Activated T-cell treated with anti-CD3 and anti-CD28 coated beads, Interleukin-2, amount 50 U/mL, for 24 hours (primary cell): Measurements from ENCODE around the gene CRKL.
A peak's percentile ranks its signal among the peaks of the same experiment; 100 is the strongest.
"Not testable (repeated sequence)": the region's sequence is repeated elsewhere in the genome, so short reads cannot be mapped to it uniquely, and the experiment has no call there.

ENCODE experiments used
- DNase-seq: peaks from one replicate; pipeline ENCODE4 v3.0.0-alpha.2; 2020
- H3K27ac Mint-ChIP-seq: 2 replicates; pipeline ENCODE4 v1.8.0; 2020; ENCODE audit warnings: mild to moderate bottlenecking, mixed read lengths
- H3K27me3 Mint-ChIP-seq: 2 replicates; pipeline ENCODE4 v1.8.0; 2020; ENCODE audit warnings: mixed read lengths
- H3K36me3 Mint-ChIP-seq: 2 replicates; pipeline ENCODE4 v1.8.0; 2020; ENCODE audit warnings: low read depth, mixed read lengths
- H3K4me1 Mint-ChIP-seq: 2 replicates; pipeline ENCODE4 v1.8.0; 2020; ENCODE audit warnings: low read depth, mixed read lengths
- H3K4me3 Mint-ChIP-seq: 2 replicates; pipeline ENCODE4 v1.8.0; 2020; ENCODE audit warnings: mild to moderate bottlenecking, moderate library complexity, mixed read lengths
- H3K9me3 Mint-ChIP-seq: 2 replicates; pipeline ENCODE4 v1.8.0; 2020; ENCODE audit warnings: mixed read lengths

Gene CRKL

GRCh38 chr22:20909543-20910303 is 7.5 kb upstream of the CRKL start:
- Mint-ChIP-seq H3K4me1 (peaks cover 5% of the 10 kb centered on the region), H3K4me3 (no peak overlapping the region), H3K27ac (no peak overlapping the region), H3K27me3 (no peaks in the 10 kb centered on the region), H3K9me3 (no peaks in the 10 kb centered on the region), H3K36me3 (no peaks in the 10 kb centered on the region)
- no peak for DNase-seq

GRCh38 chr22:20912494-20912893 is 4.7 kb upstream of the CRKL start:
- no peaks in the 10 kb centered on the region for H3K27me3 Mint-ChIP-seq
- H3K27ac Mint-ChIP-seq = no peak overlapping the region
- peaks cover 12% of the 10 kb centered on the region for H3K4me1 Mint-ChIP-seq
- H3K9me3 Mint-ChIP-seq = no peaks in the 10 kb centered on the region
- H3K36me3 Mint-ChIP-seq = no peaks in the 10 kb centered on the region
- no peak for DNase-seq
- H3K4me3 Mint-ChIP-seq = no peak overlapping the region

GRCh38 chr22:20918663-20919218 is 1.5 kb downstream of the CRKL start:
- DNase-seq = no peak

GRCh38 chr22:20919718-20920117 is 2.5 kb downstream of the CRKL start:
- peaks cover 48% of the 10 kb centered on the region for H3K4me1 Mint-ChIP-seq
- no peaks in the 10 kb centered on the region for H3K27me3 Mint-ChIP-seq
- DNase-seq = no peak
- peak overlapping the region; percentile 67 for H3K27ac Mint-ChIP-seq
- H3K36me3 Mint-ChIP-seq = peaks cover 53% of the 10 kb centered on the region
- no peaks in the 10 kb centered on the region for H3K9me3 Mint-ChIP-seq
- H3K4me3 Mint-ChIP-seq = peak overlapping the region; percentile 99

More at GRCh38 chr22:20918663-20919218, 1.5 kb downstream of the CRKL start:
- H3K27me3 Mint-ChIP-seq = no peaks in the 10 kb centered on the region
- H3K36me3 Mint-ChIP-seq = peaks cover 44% of the 10 kb centered on the region
- H3K4me1 Mint-ChIP-seq = peaks cover 39% of the 10 kb centered on the region
- H3K4me3 Mint-ChIP-seq = peak overlapping the region; percentile 99
- H3K27ac Mint-ChIP-seq = peak overlapping the region; percentile 94
- H3K9me3 Mint-ChIP-seq = no peaks in the 10 kb centered on the region

- H3K27ac Mint-ChIP-seq = peak overlapping the region; percentile 45
- H3K4me1 Mint-ChIP-seq = peaks cover 56% of the 10 kb centered on the region
- no peaks in the 10 kb centered on the region for H3K27me3 Mint-ChIP-seq
Measured at GRCh38 chr22:20920881-20921203, 3.6 kb downstream of the CRKL start.

GRCh38 chr22:20922141-20922751 is 5.0 kb downstream of the CRKL start:
- DNase-seq = no peak
- H3K4me3 Mint-ChIP-seq = peak overlapping the region; percentile 60
- H3K27ac Mint-ChIP-seq = peak overlapping the region; percentile 20
- H3K4me1 Mint-ChIP-seq = peaks cover 60% of the 10 kb centered on the region
- no peaks in the 10 kb centered on the region for H3K9me3 Mint-ChIP-seq
- H3K27me3 Mint-ChIP-seq = no peaks in the 10 kb centered on the region
- peaks cover 70% of the 10 kb centered on the region for H3K36me3 Mint-ChIP-seq

More at GRCh38 chr22:20920881-20921203, 3.6 kb downstream of the CRKL start:
- Mint-ChIP-seq H3K9me3 (no peaks in the 10 kb centered on the region), H3K4me3 (peak overlapping the region; percentile 99), H3K36me3 (peaks cover 62% of the 10 kb centered on the region)
- no peak for DNase-seq

GRCh38 chr22:20926243-20926642 is 9.0 kb downstream of the CRKL start:
- no peak for DNase-seq
- Mint-ChIP-seq H3K4me1 (peaks cover 68% of the 10 kb centered on the region), H3K36me3 (peaks cover 57% of the 10 kb centered on the region), H3K9me3 (no peaks in the 10 kb centered on the region), H3K4me3 (no peak overlapping the region), H3K27me3 (no peaks in the 10 kb centered on the region), H3K27ac (peak overlapping the region; percentile 4)

- Mint-ChIP-seq H3K27ac (no peak overlapping the region), H3K27me3 (no peaks in the 10 kb centered on the region), H3K4me3 (no peak overlapping the region), H3K36me3 (peaks cover 54% of the 10 kb centered on the region), H3K9me3 (no peaks in the 10 kb centered on the region), H3K4me1 (peaks cover 65% of the 10 kb centered on the region)
- DNase-seq = no peak
Measured at GRCh38 chr22:20927940-20928572, 10.8 kb downstream of the CRKL start.

- H3K4me1 Mint-ChIP-seq = peaks cover 65% of the 10 kb centered on the region
Measured at GRCh38 chr22:20928573-20928967, 11.4 kb downstream of the CRKL start.

GRCh38 chr22:20930004-20930403 is 12.8 kb downstream of the CRKL start:
- Mint-ChIP-seq H3K9me3 (no peaks in the 10 kb centered on the region), H3K27me3 (no peaks in the 10 kb centered on the region), H3K4me1 (peaks cover 63% of the 10 kb centered on the region), H3K36me3 (peaks cover 55% of the 10 kb centered on the region), H3K27ac (no peak overlapping the region), H3K4me3 (no peak overlapping the region)
- DNase-seq = no peak

More at GRCh38 chr22:20928573-20928967, 11.4 kb downstream of the CRKL start:
- H3K9me3 Mint-ChIP-seq = no peaks in the 10 kb centered on the region
- DNase-seq = no peak
- no peak overlapping the region for H3K4me3 Mint-ChIP-seq
- H3K27me3 Mint-ChIP-seq = no peaks in the 10 kb centered on the region
- H3K36me3 Mint-ChIP-seq = peaks cover 56% of the 10 kb centered on the region
- no peak overlapping the region for H3K27ac Mint-ChIP-seq

- DNase-seq, H3K27me3 Mint-ChIP-seq, H3K9me3 Mint-ChIP-seq, H3K4me3 Mint-ChIP-seq, H3K27ac Mint-ChIP-seq: not testable (repeated sequence)
- Mint-ChIP-seq H3K36me3 (peaks cover 55% of the 10 kb centered on the region), H3K4me1 (peaks cover 63% of the 10 kb centered on the region)
Measured at GRCh38 chr22:20930435-20930834, 13.2 kb downstream of the CRKL start.

- peaks cover 61% of the 10 kb centered on the region for H3K4me1 Mint-ChIP-seq
- H3K9me3 Mint-ChIP-seq = no peaks in the 10 kb centered on the region
Measured at GRCh38 chr22:20931126-20931654, 14.0 kb downstream of the CRKL start.

GRCh38 chr22:20933910-20934309 is 16.7 kb downstream of the CRKL start:
- Mint-ChIP-seq H3K27me3 (no peaks in the 10 kb centered on the region), H3K4me3 (no peak overlapping the region), H3K36me3 (peaks cover 73% of the 10 kb centered on the region), H3K9me3 (no peaks in the 10 kb centered on the region), H3K4me1 (peaks cover 71% of the 10 kb centered on the region), H3K27ac (peak overlapping the region; percentile 9)
- DNase-seq = no peak

More at GRCh38 chr22:20931126-20931654, 14.0 kb downstream of the CRKL start:
- H3K27ac Mint-ChIP-seq = no peak overlapping the region
- DNase-seq = no peak
- H3K36me3 Mint-ChIP-seq = peaks cover 57% of the 10 kb centered on the region
- H3K4me3 Mint-ChIP-seq = no peak overlapping the region
- H3K27me3 Mint-ChIP-seq = no peaks in the 10 kb centered on the region

- H3K27me3 Mint-ChIP-seq, H3K4me3 Mint-ChIP-seq, H3K9me3 Mint-ChIP-seq, DNase-seq: not testable (repeated sequence)
- Mint-ChIP-seq H3K36me3 (peaks cover 78% of the 10 kb centered on the region), H3K27ac (peak overlapping the region; percentile 33), H3K4me1 (peaks cover 70% of the 10 kb centered on the region)
Measured at GRCh38 chr22:20935049-20935448, 17.8 kb downstream of the CRKL start.
